ENCODE data around the gene BMP6. TPM values are rescaled to one million over a fixed set of nuclear protein-coding genes. Genes with fewer than 3 reads are reported as not detected.

The BMP6 gene
- polyA plus RNA-seq, 1 donor from 2014 or later: 2.4 TPM

DNA sequence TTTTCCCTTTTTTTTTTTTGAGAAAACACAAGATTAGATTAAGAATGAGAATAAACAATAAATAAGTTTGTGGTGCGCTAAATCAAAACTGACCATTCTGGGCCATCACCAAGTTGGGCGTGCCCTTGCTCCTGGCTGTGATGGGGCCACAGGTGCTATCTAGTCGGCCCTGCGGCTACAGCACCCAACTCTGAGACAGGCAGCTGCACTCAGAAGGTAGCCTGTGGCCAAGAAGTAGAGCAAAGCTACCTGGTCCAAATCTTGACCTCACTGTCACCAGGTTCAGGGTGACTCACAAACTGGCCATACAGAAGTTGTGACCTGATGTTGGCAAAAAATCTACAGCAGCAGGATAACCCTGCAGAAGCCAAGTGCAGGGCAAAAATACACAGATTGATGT is 181.3 kb downstream of the BMP6 start:
- no peak overlapping the region for H3K4me2 ChIP-seq (ENCODE audit: low read length)
- no peak overlapping the region for H2AFZ ChIP-seq (ENCODE audit: low read depth, low read length)
- H3K9me3 ChIP-seq (ENCODE audit: low read length): no peaks in the 10 kb centered on the region
- no peaks in the 10 kb centered on the region for H3F3A ChIP-seq (ENCODE audit: insufficient read depth, low read length, poor library complexity, severe bottlenecking)
- peaks cover 6% of the 10 kb centered on the region for H3K27me3 ChIP-seq (ENCODE audit: insufficient read depth, low read depth, low read length)
- no peak overlapping the region for H3K9ac ChIP-seq (ENCODE audit: low read length)
- H3K79me2 ChIP-seq (replicated peaks; ENCODE audit: insufficient read depth, low read length): peaks cover 5% of the 10 kb centered on the region
- no peak overlapping the region for H3K4me3 ChIP-seq (ENCODE audit: low read length)
- H4K20me1 ChIP-seq (ENCODE audit: insufficient read depth): no peaks in the 10 kb centered on the region
- no peaks in the 10 kb centered on the region for H3K9me2 ChIP-seq (ENCODE audit: insufficient read depth, low read length)
- TF ChIP-seq SMC3 (conservative IDR thresholded peaks at IDR 0.05; ENCODE audit: poor library complexity) (no peak), EP300 (conservative IDR thresholded peaks at IDR 0.05; ENCODE audit: poor library complexity, severe bottlenecking) (no peak), MXI1 (conservative IDR thresholded peaks at IDR 0.05; ENCODE audit: poor library complexity, severe bottlenecking) (no peak), EZH2 (IDR thresholded peaks at IDR 0.05; ENCODE audit: borderline replicate concordance, insufficient read depth, low read length, poor library complexity, severe bottlenecking) (no peak), TAF1 (IDR thresholded peaks at IDR 0.05; ENCODE audit: low read depth) (no peak), RAD21 (conservative IDR thresholded peaks at IDR 0.05) (no peak), POLR2AphosphoS5 (IDR thresholded peaks at IDR 0.05) (no peak)
- TF ChIP-seq, protein P1, sequence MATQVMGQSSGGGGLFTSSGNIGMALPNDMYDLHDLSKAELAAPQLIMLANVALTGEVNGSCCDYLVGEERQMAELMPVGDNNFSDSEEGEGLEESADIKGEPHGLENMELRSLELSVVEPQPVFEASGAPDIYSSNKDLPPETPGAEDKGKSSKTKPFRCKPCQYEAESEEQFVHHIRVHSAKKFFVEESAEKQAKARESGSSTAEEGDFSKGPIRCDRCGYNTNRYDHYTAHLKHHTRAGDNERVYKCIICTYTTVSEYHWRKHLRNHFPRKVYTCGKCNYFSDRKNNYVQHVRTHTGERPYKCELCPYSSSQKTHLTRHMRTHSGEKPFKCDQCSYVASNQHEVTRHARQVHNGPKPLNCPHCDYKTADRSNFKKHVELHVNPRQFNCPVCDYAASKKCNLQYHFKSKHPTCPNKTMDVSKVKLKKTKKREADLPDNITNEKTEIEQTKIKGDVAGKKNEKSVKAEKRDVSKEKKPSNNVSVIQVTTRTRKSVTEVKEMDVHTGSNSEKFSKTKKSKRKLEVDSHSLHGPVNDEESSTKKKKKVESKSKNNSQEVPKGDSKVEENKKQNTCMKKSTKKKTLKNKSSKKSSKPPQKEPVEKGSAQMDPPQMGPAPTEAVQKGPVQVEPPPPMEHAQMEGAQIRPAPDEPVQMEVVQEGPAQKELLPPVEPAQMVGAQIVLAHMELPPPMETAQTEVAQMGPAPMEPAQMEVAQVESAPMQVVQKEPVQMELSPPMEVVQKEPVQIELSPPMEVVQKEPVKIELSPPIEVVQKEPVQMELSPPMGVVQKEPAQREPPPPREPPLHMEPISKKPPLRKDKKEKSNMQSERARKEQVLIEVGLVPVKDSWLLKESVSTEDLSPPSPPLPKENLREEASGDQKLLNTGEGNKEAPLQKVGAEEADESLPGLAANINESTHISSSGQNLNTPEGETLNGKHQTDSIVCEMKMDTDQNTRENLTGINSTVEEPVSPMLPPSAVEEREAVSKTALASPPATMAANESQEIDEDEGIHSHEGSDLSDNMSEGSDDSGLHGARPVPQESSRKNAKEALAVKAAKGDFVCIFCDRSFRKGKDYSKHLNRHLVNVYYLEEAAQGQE (IDR thresholded peaks at IDR 0.05; ENCODE audit: borderline replicate concordance): no peak
- TF ChIP-seq, protein P2, sequence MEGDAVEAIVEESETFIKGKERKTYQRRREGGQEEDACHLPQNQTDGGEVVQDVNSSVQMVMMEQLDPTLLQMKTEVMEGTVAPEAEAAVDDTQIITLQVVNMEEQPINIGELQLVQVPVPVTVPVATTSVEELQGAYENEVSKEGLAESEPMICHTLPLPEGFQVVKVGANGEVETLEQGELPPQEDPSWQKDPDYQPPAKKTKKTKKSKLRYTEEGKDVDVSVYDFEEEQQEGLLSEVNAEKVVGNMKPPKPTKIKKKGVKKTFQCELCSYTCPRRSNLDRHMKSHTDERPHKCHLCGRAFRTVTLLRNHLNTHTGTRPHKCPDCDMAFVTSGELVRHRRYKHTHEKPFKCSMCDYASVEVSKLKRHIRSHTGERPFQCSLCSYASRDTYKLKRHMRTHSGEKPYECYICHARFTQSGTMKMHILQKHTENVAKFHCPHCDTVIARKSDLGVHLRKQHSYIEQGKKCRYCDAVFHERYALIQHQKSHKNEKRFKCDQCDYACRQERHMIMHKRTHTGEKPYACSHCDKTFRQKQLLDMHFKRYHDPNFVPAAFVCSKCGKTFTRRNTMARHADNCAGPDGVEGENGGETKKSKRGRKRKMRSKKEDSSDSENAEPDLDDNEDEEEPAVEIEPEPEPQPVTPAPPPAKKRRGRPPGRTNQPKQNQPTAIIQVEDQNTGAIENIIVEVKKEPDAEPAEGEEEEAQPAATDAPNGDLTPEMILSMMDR (IDR thresholded peaks at IDR 0.05; ENCODE audit: poor library complexity, severe bottlenecking): no peak
- H3K27ac ChIP-seq (ENCODE audit: low read length): no peak overlapping the region
- no peaks in the 10 kb centered on the region for H3K36me3 ChIP-seq (ENCODE audit: insufficient read depth, low read length)

GRCh38 chr6:7909323-7910276 is 183.7 kb downstream of the BMP6 start:
- TF ChIP-seq EZH2 (IDR thresholded peaks at IDR 0.05; ENCODE audit: borderline replicate concordance, insufficient read depth, low read length, poor library complexity, severe bottlenecking): no peak
- peak; percentile 10 for TF ChIP-seq POLR2AphosphoS5 (IDR thresholded peaks at IDR 0.05)
- no peak for TF ChIP-seq SMC3 (conservative IDR thresholded peaks at IDR 0.05; ENCODE audit: poor library complexity)
- peak; percentile 13 for TF ChIP-seq RAD21 (conservative IDR thresholded peaks at IDR 0.05)
- no peak for TF ChIP-seq TAF1 (IDR thresholded peaks at IDR 0.05; ENCODE audit: low read depth)
- TF ChIP-seq EP300 (conservative IDR thresholded peaks at IDR 0.05; ENCODE audit: poor library complexity, severe bottlenecking): no peak
- TF ChIP-seq MXI1 (conservative IDR thresholded peaks at IDR 0.05; ENCODE audit: poor library complexity, severe bottlenecking): peak; percentile 61
- TF ChIP-seq, protein P1 (IDR thresholded peaks at IDR 0.05; ENCODE audit: borderline replicate concordance): no peak
- TF ChIP-seq, protein P2 (IDR thresholded peaks at IDR 0.05; ENCODE audit: poor library complexity, severe bottlenecking): no peak
- Histone ChIP-seq H3K79me2 (replicated peaks; ENCODE audit: insufficient read depth, low read length) (peaks cover 5% of the 10 kb centered on the region), H3K36me3 (ENCODE audit: insufficient read depth, low read length) (no peaks in the 10 kb centered on the region), H3K9ac (ENCODE audit: low read length) (peak overlapping the region; percentile 65), H3K9me3 (ENCODE audit: low read length) (no peaks in the 10 kb centered on the region), H3K4me2 (ENCODE audit: low read length) (peak overlapping the region; percentile 59), H2AFZ (ENCODE audit: low read depth, low read length) (no peak overlapping the region), H3K9me2 (ENCODE audit: insufficient read depth, low read length) (no peaks in the 10 kb centered on the region), H3K4me3 (ENCODE audit: low read length) (peak overlapping the region; percentile 92), H3K27ac (ENCODE audit: low read length) (no peak overlapping the region), H3F3A (ENCODE audit: insufficient read depth, low read length, poor library complexity, severe bottlenecking) (no peaks in the 10 kb centered on the region), H4K20me1 (ENCODE audit: insufficient read depth) (no peaks in the 10 kb centered on the region), H3K27me3 (ENCODE audit: insufficient read depth, low read depth, low read length) (peaks cover 6% of the 10 kb centered on the region)

All from neural cell (in vitro differentiated cells).